ENCODE results near the gene PIK3CD. TPM values are rescaled to one million over a fixed set of nuclear protein-coding genes. Genes with fewer than 3 reads are reported as not detected.

Gene PIK3CD
- polyA plus RNA-seq, 1 of the 3 experiments (the other 2 are of a cell fraction): 6.0 TPM

DNA sequence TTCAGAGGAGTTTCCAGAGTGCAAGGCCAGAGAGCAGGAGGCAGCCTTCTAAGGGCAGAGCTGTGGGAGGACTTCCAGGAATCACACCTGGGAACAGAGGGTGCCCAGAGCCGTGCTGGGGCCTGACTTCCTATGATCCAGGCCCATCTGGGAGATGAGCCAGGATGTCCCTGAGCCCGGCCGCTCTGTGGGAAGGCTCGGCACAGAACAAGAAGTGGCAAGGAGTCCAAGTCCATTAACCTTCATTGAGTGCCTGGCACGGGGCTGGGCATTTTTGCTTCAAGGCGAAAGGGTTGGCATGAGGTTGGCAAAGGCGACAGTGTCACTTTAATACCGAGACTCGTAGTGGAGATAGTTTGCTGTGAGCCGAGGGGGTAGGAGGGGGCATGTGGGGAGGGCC is 44.6 kb upstream of the PIK3CD start:
- Histone ChIP-seq H2AFZ (ENCODE audit: low read depth) (no peak overlapping the region), H3K9ac (no peak overlapping the region), H3F3A (replicated peaks; ENCODE audit: insufficient read depth) (no peaks in the 10 kb centered on the region), H3K4me3 (ENCODE audit: low read depth in 2 of 2, low read length in 1 of 2) (no peak overlapping the region), H3K9me2 (no peaks in the 10 kb centered on the region), H3K79me2 (ENCODE audit: insufficient read depth) (no peaks in the 10 kb centered on the region), H3K4me2 (no peak overlapping the region), H4K20me1 (ENCODE audit: insufficient read depth) (no peaks in the 10 kb centered on the region), H3K36me3 (replicated peaks in 1 of 2; ENCODE audit: control insufficient read depth in 1 of 2, insufficient read depth in 2 of 2, low read length in 1 of 2) (peaks cover 0 to 30% of the 10 kb centered on the region in 2 experiments), H3K27ac (ENCODE audit: low read depth in 2 of 2, low read length in 1 of 2) (peak overlapping the region in 1 of 2 experiments; percentile 77; a peak in 1 of 4 replicates), H3K9me3 (no peaks in the 10 kb centered on the region), H3K4me1 (ENCODE audit: control insufficient read depth in 1 of 2, insufficient read depth in 2 of 2, low read depth in 1 of 2, low read length in 1 of 2) (peaks cover 0 to 54% of the 10 kb centered on the region in 2 experiments; a peak in 2 of 4 replicates), H3K27me3 (ENCODE audit: insufficient read depth) (no peaks in the 10 kb centered on the region)
- ChIA-PET POLR2A (no interaction called here), CTCF (interaction anchor here (1.2 to 3.3 kb wide), 3 partner anchors 9 to 21 kb away, joined by 4 to 13 read pairs (median 5); partner anchors contain the start of gene TMEM201)
- WGBS (ENCODE audit: low lambda C conversion rate): 93% methylated on average over 8 of the region's 10 CpGs
- no peak for DNase-seq
- TF ChIP-seq SIN3A (IDR thresholded peaks at IDR 0.05; ENCODE audit: borderline replicate concordance, low read depth, low read length) (no peak), RCOR1 (IDR thresholded peaks at IDR 0.05; ENCODE audit: low read length) (no peak), CHD2 (IDR thresholded peaks at IDR 0.05; ENCODE audit: low read length, partially characterized antibody) (no peak), POLR2AphosphoS5 (IDR thresholded peaks at IDR 0.05; ENCODE audit: low read depth, low read length) (no peak), SMC3 (IDR thresholded peaks at IDR 0.05; ENCODE audit: low read depth, low read length) (no peak), RXRA (IDR thresholded peaks at IDR 0.05; ENCODE audit: borderline replicate concordance, low read depth) (no peak), YY1 (IDR thresholded peaks at IDR 0.05; ENCODE audit: low read depth) (no peak), EZH2phosphoT487 (IDR thresholded peaks at IDR 0.05; ENCODE audit: borderline replicate concordance, low read depth) (no peak), ELF1 (IDR thresholded peaks at IDR 0.05) (no peak), JUND (IDR thresholded peaks at IDR 0.05) (no peak), MEF2A (IDR thresholded peaks at IDR 0.05; ENCODE audit: borderline replicate concordance, low read depth) (no peak), FOXJ3 (CRISPR knock-in tag; IDR thresholded peaks at IDR 0.05) (no peak)
- TF ChIP-seq, protein P1, sequence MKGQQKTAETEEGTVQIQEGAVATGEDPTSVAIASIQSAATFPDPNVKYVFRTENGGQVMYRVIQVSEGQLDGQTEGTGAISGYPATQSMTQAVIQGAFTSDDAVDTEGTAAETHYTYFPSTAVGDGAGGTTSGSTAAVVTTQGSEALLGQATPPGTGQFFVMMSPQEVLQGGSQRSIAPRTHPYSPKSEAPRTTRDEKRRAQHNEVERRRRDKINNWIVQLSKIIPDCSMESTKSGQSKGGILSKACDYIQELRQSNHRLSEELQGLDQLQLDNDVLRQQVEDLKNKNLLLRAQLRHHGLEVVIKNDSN (IDR thresholded peaks at IDR 0.05; ENCODE audit: borderline replicate concordance, low read depth): no peak
- TF ChIP-seq, protein P2, sequence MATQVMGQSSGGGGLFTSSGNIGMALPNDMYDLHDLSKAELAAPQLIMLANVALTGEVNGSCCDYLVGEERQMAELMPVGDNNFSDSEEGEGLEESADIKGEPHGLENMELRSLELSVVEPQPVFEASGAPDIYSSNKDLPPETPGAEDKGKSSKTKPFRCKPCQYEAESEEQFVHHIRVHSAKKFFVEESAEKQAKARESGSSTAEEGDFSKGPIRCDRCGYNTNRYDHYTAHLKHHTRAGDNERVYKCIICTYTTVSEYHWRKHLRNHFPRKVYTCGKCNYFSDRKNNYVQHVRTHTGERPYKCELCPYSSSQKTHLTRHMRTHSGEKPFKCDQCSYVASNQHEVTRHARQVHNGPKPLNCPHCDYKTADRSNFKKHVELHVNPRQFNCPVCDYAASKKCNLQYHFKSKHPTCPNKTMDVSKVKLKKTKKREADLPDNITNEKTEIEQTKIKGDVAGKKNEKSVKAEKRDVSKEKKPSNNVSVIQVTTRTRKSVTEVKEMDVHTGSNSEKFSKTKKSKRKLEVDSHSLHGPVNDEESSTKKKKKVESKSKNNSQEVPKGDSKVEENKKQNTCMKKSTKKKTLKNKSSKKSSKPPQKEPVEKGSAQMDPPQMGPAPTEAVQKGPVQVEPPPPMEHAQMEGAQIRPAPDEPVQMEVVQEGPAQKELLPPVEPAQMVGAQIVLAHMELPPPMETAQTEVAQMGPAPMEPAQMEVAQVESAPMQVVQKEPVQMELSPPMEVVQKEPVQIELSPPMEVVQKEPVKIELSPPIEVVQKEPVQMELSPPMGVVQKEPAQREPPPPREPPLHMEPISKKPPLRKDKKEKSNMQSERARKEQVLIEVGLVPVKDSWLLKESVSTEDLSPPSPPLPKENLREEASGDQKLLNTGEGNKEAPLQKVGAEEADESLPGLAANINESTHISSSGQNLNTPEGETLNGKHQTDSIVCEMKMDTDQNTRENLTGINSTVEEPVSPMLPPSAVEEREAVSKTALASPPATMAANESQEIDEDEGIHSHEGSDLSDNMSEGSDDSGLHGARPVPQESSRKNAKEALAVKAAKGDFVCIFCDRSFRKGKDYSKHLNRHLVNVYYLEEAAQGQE (IDR thresholded peaks at IDR 0.05; ENCODE audit: low read depth, low read length): no peak
- TF ChIP-seq, protein P3, sequence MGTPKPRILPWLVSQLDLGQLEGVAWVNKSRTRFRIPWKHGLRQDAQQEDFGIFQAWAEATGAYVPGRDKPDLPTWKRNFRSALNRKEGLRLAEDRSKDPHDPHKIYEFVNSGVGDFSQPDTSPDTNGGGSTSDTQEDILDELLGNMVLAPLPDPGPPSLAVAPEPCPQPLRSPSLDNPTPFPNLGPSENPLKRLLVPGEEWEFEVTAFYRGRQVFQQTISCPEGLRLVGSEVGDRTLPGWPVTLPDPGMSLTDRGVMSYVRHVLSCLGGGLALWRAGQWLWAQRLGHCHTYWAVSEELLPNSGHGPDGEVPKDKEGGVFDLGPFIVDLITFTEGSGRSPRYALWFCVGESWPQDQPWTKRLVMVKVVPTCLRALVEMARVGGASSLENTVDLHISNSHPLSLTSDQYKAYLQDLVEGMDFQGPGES (IDR thresholded peaks at IDR 0.05; ENCODE audit: low read depth, low read length): no peak
- TF ChIP-seq, protein P4, sequence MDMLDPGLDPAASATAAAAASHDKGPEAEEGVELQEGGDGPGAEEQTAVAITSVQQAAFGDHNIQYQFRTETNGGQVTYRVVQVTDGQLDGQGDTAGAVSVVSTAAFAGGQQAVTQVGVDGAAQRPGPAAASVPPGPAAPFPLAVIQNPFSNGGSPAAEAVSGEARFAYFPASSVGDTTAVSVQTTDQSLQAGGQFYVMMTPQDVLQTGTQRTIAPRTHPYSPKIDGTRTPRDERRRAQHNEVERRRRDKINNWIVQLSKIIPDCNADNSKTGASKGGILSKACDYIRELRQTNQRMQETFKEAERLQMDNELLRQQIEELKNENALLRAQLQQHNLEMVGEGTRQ (IDR thresholded peaks at IDR 0.05; ENCODE audit: borderline replicate concordance, low read depth, low read length): no peak
- TF ChIP-seq, protein P5, sequence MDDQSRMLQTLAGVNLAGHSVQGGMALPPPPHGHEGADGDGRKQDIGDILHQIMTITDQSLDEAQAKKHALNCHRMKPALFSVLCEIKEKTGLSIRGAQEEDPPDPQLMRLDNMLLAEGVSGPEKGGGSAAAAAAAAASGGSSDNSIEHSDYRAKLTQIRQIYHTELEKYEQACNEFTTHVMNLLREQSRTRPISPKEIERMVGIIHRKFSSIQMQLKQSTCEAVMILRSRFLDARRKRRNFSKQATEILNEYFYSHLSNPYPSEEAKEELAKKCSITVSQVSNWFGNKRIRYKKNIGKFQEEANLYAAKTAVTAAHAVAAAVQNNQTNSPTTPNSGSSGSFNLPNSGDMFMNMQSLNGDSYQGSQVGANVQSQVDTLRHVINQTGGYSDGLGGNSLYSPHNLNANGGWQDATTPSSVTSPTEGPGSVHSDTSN (IDR thresholded peaks at IDR 0.05): no peak

Measured in SK-N-SH (cell line).